Measurements from ENCODE around the gene EPX.

DNA sequence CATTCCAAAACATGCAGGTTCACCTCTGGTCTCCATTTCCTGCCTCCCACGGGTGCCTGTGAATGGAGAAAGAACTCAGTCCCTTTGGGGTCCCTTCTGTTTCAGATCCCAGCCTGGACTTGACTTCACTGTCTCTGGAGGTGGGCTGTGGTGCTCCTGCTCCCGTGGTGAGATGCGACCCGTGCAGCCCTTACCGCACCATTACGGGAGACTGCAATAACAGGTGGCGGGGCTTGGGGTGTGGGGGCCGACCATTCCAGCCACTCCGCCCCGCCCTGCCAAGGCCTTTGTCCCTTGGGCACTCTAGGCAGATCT is 56.4 kb downstream of the EPX start:
- no peak for TF ChIP-seq POLR2AphosphoS5 (IDR thresholded peaks at IDR 0.05; ENCODE audit: low read depth, low read length)
- no peak for TF ChIP-seq TAF1 (IDR thresholded peaks at IDR 0.05; ENCODE audit: borderline replicate concordance, insufficient read depth, low read length)
- TF ChIP-seq SIN3A (IDR thresholded peaks at IDR 0.05; ENCODE audit: borderline replicate concordance, insufficient read depth, low read length) = no peak
- TF ChIP-seq, protein P1, sequence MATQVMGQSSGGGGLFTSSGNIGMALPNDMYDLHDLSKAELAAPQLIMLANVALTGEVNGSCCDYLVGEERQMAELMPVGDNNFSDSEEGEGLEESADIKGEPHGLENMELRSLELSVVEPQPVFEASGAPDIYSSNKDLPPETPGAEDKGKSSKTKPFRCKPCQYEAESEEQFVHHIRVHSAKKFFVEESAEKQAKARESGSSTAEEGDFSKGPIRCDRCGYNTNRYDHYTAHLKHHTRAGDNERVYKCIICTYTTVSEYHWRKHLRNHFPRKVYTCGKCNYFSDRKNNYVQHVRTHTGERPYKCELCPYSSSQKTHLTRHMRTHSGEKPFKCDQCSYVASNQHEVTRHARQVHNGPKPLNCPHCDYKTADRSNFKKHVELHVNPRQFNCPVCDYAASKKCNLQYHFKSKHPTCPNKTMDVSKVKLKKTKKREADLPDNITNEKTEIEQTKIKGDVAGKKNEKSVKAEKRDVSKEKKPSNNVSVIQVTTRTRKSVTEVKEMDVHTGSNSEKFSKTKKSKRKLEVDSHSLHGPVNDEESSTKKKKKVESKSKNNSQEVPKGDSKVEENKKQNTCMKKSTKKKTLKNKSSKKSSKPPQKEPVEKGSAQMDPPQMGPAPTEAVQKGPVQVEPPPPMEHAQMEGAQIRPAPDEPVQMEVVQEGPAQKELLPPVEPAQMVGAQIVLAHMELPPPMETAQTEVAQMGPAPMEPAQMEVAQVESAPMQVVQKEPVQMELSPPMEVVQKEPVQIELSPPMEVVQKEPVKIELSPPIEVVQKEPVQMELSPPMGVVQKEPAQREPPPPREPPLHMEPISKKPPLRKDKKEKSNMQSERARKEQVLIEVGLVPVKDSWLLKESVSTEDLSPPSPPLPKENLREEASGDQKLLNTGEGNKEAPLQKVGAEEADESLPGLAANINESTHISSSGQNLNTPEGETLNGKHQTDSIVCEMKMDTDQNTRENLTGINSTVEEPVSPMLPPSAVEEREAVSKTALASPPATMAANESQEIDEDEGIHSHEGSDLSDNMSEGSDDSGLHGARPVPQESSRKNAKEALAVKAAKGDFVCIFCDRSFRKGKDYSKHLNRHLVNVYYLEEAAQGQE (IDR thresholded peaks at IDR 0.05; ENCODE audit: insufficient read depth in 1 of 2, low read depth in 2 of 2, low read length in 2 of 2) = no peak
- no peak for TF ChIP-seq FOXP2 (optimal IDR thresholded peaks at IDR 0.05; ENCODE audit: borderline replicate concordance, extremely low read depth, extremely low read length, insufficient read depth)
